Measurements from ENCODE around the gene PLSCR1.

Gene PLSCR1

GRCh38 chr3:146470425-146470990, 73.9 kb downstream of the PLSCR1 start:
- peak; percentile 9 for FAIRE-seq

DNA sequence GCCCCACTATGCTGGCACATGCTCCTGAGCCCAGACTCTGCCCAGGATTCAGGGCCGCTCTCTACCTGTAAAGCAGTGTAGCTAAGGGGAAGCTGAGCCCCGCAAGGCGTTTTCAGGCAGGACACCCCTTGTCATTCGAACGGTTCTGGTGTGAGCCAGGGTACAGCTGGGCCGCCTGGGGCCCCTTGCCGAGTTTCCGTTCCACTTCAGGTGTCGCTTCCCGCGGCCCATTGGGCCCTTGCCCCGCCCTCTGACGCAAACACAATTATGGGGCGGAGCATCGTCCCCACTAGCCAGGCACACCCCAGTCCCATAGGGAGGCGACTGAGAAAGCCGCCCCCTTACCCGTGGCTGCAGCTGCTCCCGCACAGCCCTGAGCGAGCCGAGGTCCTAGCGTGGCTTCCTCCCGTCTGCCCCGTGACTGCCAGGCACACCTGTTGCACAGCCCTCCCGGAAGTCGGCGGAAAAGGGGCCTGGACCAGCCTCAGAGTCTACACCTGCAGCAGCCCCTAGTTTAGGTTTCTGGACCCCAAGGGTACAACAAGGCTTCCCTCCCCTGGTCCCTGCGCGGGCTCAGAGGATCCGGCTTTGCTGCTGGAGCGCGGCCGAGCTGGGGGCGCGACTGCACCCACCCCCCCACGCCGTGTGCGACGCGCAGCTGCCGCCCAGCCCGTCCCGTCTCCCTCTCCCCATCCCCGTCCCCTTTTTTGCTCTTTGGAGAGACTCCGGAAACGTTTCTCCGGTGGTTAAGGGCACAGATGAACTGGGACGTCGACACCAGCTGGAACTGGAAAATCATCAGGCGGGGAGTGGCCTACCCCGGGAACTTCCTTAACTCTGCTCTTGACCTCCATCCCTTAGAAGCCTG, 75.0 kb downstream of the PLSCR1 start, which contains the start of gene PLSCR2:
PLSCR2 (minus strand) TSS at position 412 of the 868 bp plus-strand sequence. CDS start 9,657 bp downstream, outside the sequence.
- no peak for FAIRE-seq

DNA sequence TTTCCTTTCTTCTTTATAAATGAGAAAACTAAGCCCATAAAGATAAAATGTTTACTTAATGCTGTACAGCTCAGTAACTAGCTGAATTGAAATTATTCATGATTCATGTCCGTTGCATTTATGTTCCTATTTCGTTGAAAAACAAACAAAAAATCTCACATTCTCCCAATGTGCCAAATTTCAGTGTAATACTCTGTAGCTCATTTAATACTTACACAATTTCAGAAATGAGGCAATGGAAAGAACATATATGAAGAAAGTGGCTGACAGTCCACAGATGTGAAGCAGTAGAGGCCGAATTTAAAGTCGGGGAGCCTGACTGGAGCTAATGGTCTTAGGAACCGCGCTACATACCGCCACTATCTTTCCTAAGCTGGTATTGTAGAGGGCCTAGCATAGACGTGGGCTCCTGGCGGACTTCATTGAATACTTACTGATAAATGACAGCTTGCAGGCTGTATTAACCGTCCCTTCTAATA, 75.7 kb downstream of the PLSCR1 start:
- peak; percentile 94 for FAIRE-seq

- FAIRE-seq, result no peak
Observed at GRCh38 chr3:146468234-146468633, 76.2 kb downstream of the PLSCR1 start.

GRCh38 chr3:146466604-146467003, 77.8 kb downstream of the PLSCR1 start:
- FAIRE-seq, result peak; percentile 97

DNA sequence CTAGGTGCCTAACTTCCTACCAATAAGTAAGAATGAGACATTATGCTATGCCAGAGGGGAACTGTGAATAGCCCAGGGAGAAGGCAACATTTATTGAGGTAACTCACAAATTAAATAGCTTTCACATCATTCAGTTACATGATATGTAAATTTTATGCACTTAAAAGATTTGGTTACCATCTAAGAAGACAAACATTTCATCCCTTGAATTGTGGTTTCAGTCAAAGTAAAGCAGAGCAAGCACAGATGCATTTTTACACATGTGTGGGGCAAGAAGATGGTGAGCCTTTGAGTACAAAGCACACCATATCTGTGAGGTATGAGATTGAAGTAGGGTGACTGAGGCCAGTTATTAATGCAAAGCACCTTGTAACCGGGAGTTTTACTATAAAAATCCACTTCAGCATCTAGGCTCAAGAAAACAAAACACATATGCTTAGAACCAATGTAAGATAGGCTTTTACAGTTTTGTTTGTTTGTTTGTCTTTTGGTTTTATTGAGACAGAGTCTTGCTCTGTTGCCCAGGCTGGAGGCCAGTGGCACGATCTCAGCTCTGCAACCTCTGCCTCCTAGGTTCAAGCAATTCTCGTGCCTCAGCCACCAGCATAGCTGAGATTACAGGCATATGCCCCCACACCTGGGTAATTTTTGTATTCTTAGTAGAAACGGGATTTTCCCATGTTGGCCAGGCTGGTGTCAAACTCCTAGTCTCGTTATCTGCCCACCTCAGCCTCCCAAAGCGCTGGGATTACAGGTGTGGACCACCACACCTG, 78.5 kb downstream of the PLSCR1 start:
- no peak for FAIRE-seq

Measured in islet of Langerhans (tissue), 1 donor.